ENCODE measurements around the gene SRD5A3.

DNA sequence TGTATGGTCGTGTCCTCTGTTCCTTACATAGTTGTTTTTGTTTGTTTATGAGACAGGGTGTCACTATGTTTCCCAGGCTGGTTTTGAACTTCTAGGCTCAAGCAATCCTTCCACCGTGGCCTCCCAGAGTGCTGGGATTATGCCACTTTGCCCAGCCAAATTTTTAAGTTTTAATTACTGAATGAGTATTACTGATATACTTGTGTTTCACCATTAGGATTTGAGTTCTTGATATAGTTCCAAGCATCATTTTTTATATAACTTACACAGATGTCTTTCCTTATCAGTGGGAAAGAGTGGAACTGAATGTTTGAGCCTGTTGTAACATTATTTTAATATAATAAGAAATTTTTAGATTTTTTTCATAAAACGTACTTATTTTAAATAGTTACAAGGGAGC is 70.1 kb downstream of the SRD5A3 start:
- TF ChIP-seq POLR2A (IDR thresholded peaks at IDR 0.05; ENCODE audit: low read depth, low read length), result no peak
- TF ChIP-seq, protein P1, sequence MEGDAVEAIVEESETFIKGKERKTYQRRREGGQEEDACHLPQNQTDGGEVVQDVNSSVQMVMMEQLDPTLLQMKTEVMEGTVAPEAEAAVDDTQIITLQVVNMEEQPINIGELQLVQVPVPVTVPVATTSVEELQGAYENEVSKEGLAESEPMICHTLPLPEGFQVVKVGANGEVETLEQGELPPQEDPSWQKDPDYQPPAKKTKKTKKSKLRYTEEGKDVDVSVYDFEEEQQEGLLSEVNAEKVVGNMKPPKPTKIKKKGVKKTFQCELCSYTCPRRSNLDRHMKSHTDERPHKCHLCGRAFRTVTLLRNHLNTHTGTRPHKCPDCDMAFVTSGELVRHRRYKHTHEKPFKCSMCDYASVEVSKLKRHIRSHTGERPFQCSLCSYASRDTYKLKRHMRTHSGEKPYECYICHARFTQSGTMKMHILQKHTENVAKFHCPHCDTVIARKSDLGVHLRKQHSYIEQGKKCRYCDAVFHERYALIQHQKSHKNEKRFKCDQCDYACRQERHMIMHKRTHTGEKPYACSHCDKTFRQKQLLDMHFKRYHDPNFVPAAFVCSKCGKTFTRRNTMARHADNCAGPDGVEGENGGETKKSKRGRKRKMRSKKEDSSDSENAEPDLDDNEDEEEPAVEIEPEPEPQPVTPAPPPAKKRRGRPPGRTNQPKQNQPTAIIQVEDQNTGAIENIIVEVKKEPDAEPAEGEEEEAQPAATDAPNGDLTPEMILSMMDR (IDR thresholded peaks at IDR 0.05; ENCODE audit: extremely low read depth in 1 of 2, insufficient read depth in 1 of 2, low read depth in 1 of 2, low read length in 2 of 2), result no peak
- TF ChIP-seq MYC (IDR thresholded peaks at IDR 0.05; ENCODE audit: low read depth, low read length), result no peak
- TF ChIP-seq, protein P2, sequence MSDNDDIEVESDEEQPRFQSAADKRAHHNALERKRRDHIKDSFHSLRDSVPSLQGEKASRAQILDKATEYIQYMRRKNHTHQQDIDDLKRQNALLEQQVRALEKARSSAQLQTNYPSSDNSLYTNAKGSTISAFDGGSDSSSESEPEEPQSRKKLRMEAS (IDR thresholded peaks at IDR 0.05; ENCODE audit: insufficient read depth, insufficient read length), result no peak
